Progenitor cell of endocrine pancreas (in vitro differentiated cells): Measurements from ENCODE around the gene THADA. TPM values are rescaled to one million over a fixed set of nuclear protein-coding genes. Genes with fewer than 3 reads are reported as not detected.
"Not testable (repeated sequence)": the region's sequence is repeated elsewhere in the genome, so short reads cannot be mapped to it uniquely, and the experiment has no call there.

Experiments used
- DNase-seq: peaks from one replicate; pipeline ENCODE4 v3.0.0; 2021; ENCODE audit warnings: low spot score; ENCODE audit not compliant: unreplicated experiment
- H3K27ac Mint-ChIP-seq: 2 replicates; pipeline ENCODE4 v1.8.0; 2021; ENCODE audit warnings: mild to moderate bottlenecking, moderate library complexity, mixed read lengths
- H3K27me3 Mint-ChIP-seq: 2 replicates; pipeline ENCODE4 v1.8.0; 2021; ENCODE audit warnings: mixed read lengths
- H3K36me3 Mint-ChIP-seq: 2 replicates; pipeline ENCODE4 v1.8.0; 2022; ENCODE audit warnings: mixed read lengths; ENCODE audit not compliant: insufficient read depth
- H3K4me1 Mint-ChIP-seq: 2 replicates; pipeline ENCODE4 v1.8.0; 2021; ENCODE audit warnings: low read depth, mixed read lengths
- H3K4me3 Mint-ChIP-seq: 2 replicates; pipeline ENCODE4 v1.8.0; 2021; ENCODE audit warnings: low read depth, mild to moderate bottlenecking, moderate library complexity, mixed read lengths
- H3K9me3 Mint-ChIP-seq: 2 replicates; pipeline ENCODE4 v1.8.0; 2021; ENCODE audit warnings: low read depth, mixed read lengths
- CTCF ChIP-seq: fragments of 200-600 bp; sonication (generic); IDR thresholded peaks from one replicate; pipeline ENCODE4 v1.5.0; 2021; ENCODE audit warnings: antibody characterized with exemption, mild to moderate bottlenecking; ENCODE audit not compliant: unreplicated experiment
- total RNA-seq: library from RNA; stranded (reverse); gene quantifications from 2 replicates; pipeline ENCODE4 v1.2.1, GENCODE V29; 2021

The THADA gene
- total RNA-seq, 1 donor from 2014 or later = 39.4 TPM

DNA sequence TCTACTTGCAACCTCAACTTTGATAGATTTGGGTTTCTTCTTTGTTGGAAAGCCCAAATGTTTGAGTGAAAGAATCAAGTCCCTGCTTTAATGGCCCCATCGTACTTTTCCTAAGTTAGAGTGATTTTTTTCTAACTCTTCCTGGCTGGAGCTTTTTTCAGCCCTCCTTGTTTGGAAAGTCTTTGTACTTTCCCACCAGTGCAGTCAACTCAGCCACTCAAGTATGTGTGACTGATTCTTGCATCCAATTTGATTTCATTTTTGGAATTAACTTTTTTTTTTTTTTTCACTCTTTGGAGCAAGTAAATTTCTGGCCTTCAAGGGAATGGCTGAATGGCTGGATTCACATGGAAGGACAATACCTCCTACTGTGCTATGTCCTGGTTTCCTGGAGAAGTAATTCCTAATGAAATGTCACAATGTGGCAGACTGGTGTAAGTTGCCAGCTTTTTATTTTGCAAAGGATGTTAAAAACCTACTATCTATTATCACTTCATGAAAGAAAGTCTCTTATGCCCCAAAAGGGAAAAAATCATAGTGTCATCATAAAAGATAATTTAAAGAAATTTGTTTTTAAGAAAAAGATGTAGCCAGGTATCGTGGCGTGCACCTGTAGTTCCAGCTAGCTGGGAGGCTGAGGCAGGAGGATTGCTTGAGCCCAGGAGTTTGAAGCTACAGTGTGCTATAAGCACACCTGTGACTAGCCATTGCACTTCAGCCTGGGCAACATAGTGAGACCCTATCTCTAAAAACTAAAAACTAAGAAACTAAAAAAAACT lies 293.5 kb downstream of the THADA start:
- Mint-ChIP-seq H3K4me1 (peaks cover 17% of the 10 kb centered on the region), H3K27ac (no peak overlapping the region)

GRCh38 chr2:43300781-43301583 lies 294.9 kb downstream of the THADA start:
- peaks cover 17% of the 10 kb centered on the region for H3K4me1 Mint-ChIP-seq
- no peak for DNase-seq
- no peak overlapping the region for H3K27ac Mint-ChIP-seq
- peaks cover 6% of the 10 kb centered on the region for H3K36me3 Mint-ChIP-seq
- no peaks in the 10 kb centered on the region for H3K27me3 Mint-ChIP-seq
- no peak for TF ChIP-seq CTCF
- H3K4me3 Mint-ChIP-seq = no peak overlapping the region
- H3K9me3 Mint-ChIP-seq = peaks cover 3% of the 10 kb centered on the region

More for the DNA sequence above, 293.5 kb downstream of the THADA start:
- Mint-ChIP-seq H3K36me3 (peaks cover 3% of the 10 kb centered on the region), H3K27me3 (no peaks in the 10 kb centered on the region), H3K9me3 (peaks cover 3% of the 10 kb centered on the region), H3K4me3 (no peak overlapping the region)
- no peak for TF ChIP-seq CTCF
- DNase-seq = no peak

DNA sequence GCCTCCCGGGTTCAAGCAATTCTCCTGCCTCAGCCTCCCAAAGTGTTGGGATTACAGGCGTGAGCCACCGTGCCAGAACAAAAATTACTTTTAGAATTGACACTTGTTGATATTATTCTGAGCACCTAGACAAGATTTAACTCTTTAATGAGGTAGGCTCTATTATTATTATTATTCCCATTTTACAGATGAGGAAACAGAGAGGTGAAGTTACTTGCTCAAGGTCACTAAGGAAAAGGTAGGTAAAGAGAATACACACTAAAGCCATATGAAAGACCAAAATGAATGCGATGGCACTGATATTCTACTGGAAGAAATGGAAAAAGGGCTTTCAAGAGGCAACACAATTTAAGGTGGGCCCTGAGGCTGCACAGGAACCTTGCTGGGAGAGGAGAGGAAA lies 295.6 kb downstream of the THADA start:
- H3K4me3 Mint-ChIP-seq = no peak overlapping the region
- TF ChIP-seq CTCF = no peak
- no peaks in the 10 kb centered on the region for H3K27me3 Mint-ChIP-seq
- H3K9me3 Mint-ChIP-seq = peaks cover 3% of the 10 kb centered on the region
- peaks cover 6% of the 10 kb centered on the region for H3K36me3 Mint-ChIP-seq
- peaks cover 15% of the 10 kb centered on the region for H3K4me1 Mint-ChIP-seq
- H3K27ac Mint-ChIP-seq = no peak overlapping the region
- DNase-seq = no peak

GRCh38 chr2:43298500-43298899 lies 297.3 kb downstream of the THADA start:
- DNase-seq = no peak
- no peak overlapping the region for H3K27ac Mint-ChIP-seq
- H3K9me3 Mint-ChIP-seq = peaks cover 3% of the 10 kb centered on the region
- no peak overlapping the region for H3K4me3 Mint-ChIP-seq
- no peak for TF ChIP-seq CTCF
- H3K27me3 Mint-ChIP-seq = no peaks in the 10 kb centered on the region
- peaks cover 9% of the 10 kb centered on the region for H3K36me3 Mint-ChIP-seq
- H3K4me1 Mint-ChIP-seq = peaks cover 9% of the 10 kb centered on the region

DNA sequence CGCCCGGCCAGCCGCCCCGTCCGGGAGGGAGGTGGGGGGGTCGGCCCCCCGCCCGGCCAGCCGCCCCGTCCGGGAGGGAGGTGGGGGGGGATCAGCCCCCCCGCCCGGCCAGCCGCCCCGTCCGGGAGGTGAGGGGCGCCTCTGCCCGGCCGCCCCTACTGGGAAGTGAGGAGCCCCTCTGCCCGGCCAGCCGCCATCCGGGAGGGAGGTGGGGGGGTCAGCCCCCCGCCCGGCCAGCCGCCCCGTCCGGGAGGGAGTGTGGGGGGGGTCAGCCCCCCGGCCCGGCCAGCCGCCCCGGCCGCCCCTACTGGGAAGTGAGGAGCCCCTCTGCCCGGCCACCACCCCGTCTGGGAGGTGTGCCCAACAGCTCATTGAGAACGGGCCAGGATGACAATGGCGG lies 298.1 kb downstream of the THADA start:
- H3K4me3 Mint-ChIP-seq, H3K9me3 Mint-ChIP-seq, H3K27me3 Mint-ChIP-seq, H3K36me3 Mint-ChIP-seq, DNase-seq, H3K27ac Mint-ChIP-seq, H3K4me1 Mint-ChIP-seq: not testable (repeated sequence)
